HG03565 (cell line): ENCODE results near the gene SIGLEC9.
"Not testable (repeated sequence)": the region's sequence is repeated elsewhere in the genome, so short reads cannot be mapped to it uniquely, and the experiment has no call there.

ENCODE experiments used
- ATAC-seq: cut with Tn5 transposase; IDR thresholded peaks from one replicate; pipeline ENCODE4 v1.9.1; 2021; ENCODE audit warnings: mild to moderate bottlenecking, moderate library complexity; ENCODE audit not compliant: unreplicated experiment

SIGLEC9 gene

GRCh38 chr19:51142809-51143475 lies 18.2 kb downstream of the SIGLEC9 start:
- not testable (repeated sequence) for ATAC-seq

GRCh38 chr19:51143486-51143885 lies 18.8 kb downstream of the SIGLEC9 start:
- ATAC-seq = no peak

GRCh38 chr19:51144482-51145045 lies 19.9 kb downstream of the SIGLEC9 start:
- ATAC-seq = no peak

- no peak for ATAC-seq
Measured at GRCh38 chr19:51145916-51146493, 21.3 kb downstream of the SIGLEC9 start.

- no peak for ATAC-seq
Measured at GRCh38 chr19:51146751-51147150, 22.0 kb downstream of the SIGLEC9 start.

GRCh38 chr19:51147663-51148062 lies 23.0 kb downstream of the SIGLEC9 start:
- ATAC-seq = no peak

- ATAC-seq = no peak
Measured at GRCh38 chr19:51148580-51148979, 23.9 kb downstream of the SIGLEC9 start.

- no peak for ATAC-seq
Measured at GRCh38 chr19:51150627-51151026, 25.9 kb downstream of the SIGLEC9 start.

- ATAC-seq = no peak
Measured at GRCh38 chr19:51156710-51157109, 32.0 kb downstream of the SIGLEC9 start.

- no peak for ATAC-seq
Measured at GRCh38 chr19:51157265-51157664, 32.6 kb downstream of the SIGLEC9 start.

GRCh38 chr19:51158474-51159129 lies 33.9 kb downstream of the SIGLEC9 start:
- no peak for ATAC-seq

GRCh38 chr19:51159656-51160055 lies 35.0 kb downstream of the SIGLEC9 start:
- no peak for ATAC-seq

GRCh38 chr19:51161266-51161665 lies 36.6 kb downstream of the SIGLEC9 start:
- no peak for ATAC-seq

GRCh38 chr19:51161867-51162496 lies 37.3 kb downstream of the SIGLEC9 start:
- ATAC-seq = no peak

- no peak for ATAC-seq
Measured at GRCh38 chr19:51163257-51163656, 38.6 kb downstream of the SIGLEC9 start.

- no peak for ATAC-seq
Measured at GRCh38 chr19:51164215-51164614, 39.5 kb downstream of the SIGLEC9 start.

- no peak for ATAC-seq
Measured at GRCh38 chr19:51166846-51167490, 42.3 kb downstream of the SIGLEC9 start.

GRCh38 chr19:51168564-51169282 lies 44.0 kb downstream of the SIGLEC9 start:
- ATAC-seq = no peak

- ATAC-seq = not testable (repeated sequence)
Measured at GRCh38 chr19:51169283-51169918, 44.7 kb downstream of the SIGLEC9 start.

GRCh38 chr19:51172223-51172622 lies 47.5 kb downstream of the SIGLEC9 start:
- ATAC-seq = no peak
